HG03565 (cell line): Measurements from ENCODE around the gene HDAC7.
A peak's percentile ranks its signal among the peaks of the same experiment; 100 is the strongest.
"Not testable (repeated sequence)": the region's sequence is repeated elsewhere in the genome, so short reads cannot be mapped to it uniquely, and the experiment has no call there.

Experiments used
- ATAC-seq: cut with Tn5 transposase; IDR thresholded peaks from one replicate; pipeline ENCODE4 v1.9.1; 2021; ENCODE audit warnings: mild to moderate bottlenecking, moderate library complexity; ENCODE audit not compliant: unreplicated experiment

HDAC7 gene

GRCh38 chr12:47815447-47815846 is 4.3 kb downstream of the HDAC7 start:
- not testable (repeated sequence) for ATAC-seq

GRCh38 chr12:47814539-47815170 is 5.0 kb downstream of the HDAC7 start:
- no peak for ATAC-seq

- ATAC-seq, result peak; percentile 32
Measured at GRCh38 chr12:47813511-47814196, 6.0 kb downstream of the HDAC7 start.

- peak; percentile 42 for ATAC-seq
Measured at GRCh38 chr12:47812797-47813510, 6.7 kb downstream of the HDAC7 start.

- no peak for ATAC-seq
Measured at GRCh38 chr12:47811581-47812484, 7.9 kb downstream of the HDAC7 start.

GRCh38 chr12:47811072-47811396 is 8.7 kb downstream of the HDAC7 start:
- ATAC-seq, result no peak

GRCh38 chr12:47809518-47809917 is 10.2 kb downstream of the HDAC7 start:
- ATAC-seq, result not testable (repeated sequence)

- ATAC-seq, result no peak
Measured at GRCh38 chr12:47808574-47809365, 10.9 kb downstream of the HDAC7 start.

GRCh38 chr12:47808050-47808449 is 11.7 kb downstream of the HDAC7 start:
- peak; percentile 29 for ATAC-seq

GRCh38 chr12:47807338-47807737 is 12.4 kb downstream of the HDAC7 start:
- ATAC-seq, result no peak

GRCh38 chr12:47805417-47805816 is 14.3 kb downstream of the HDAC7 start:
- ATAC-seq, result no peak

GRCh38 chr12:47804171-47804570 is 15.5 kb downstream of the HDAC7 start:
- ATAC-seq, result no peak

- no peak for ATAC-seq
Measured at GRCh38 chr12:47803191-47803875, 16.4 kb downstream of the HDAC7 start.

- ATAC-seq, result no peak
Measured at GRCh38 chr12:47802312-47802711, 17.4 kb downstream of the HDAC7 start.

- ATAC-seq, result no peak
Measured at GRCh38 chr12:47801904-47802246, 17.8 kb downstream of the HDAC7 start.

- ATAC-seq, result no peak
Measured at GRCh38 chr12:47801170-47801903, 18.4 kb downstream of the HDAC7 start.

- no peak for ATAC-seq
Measured at GRCh38 chr12:47800582-47800981, 19.1 kb downstream of the HDAC7 start.

- no peak for ATAC-seq
Measured at GRCh38 chr12:47799357-47799955, 20.2 kb downstream of the HDAC7 start.
